GM19035 (cell line): ENCODE data around the gene RGPD6.
"Not testable (repeated sequence)": the region's sequence is repeated elsewhere in the genome, so short reads cannot be mapped to it uniquely, and the experiment has no call there.

ENCODE experiments used
- ATAC-seq: cut with Tn5 transposase; IDR thresholded peaks from one replicate; pipeline ENCODE4 v1.9.1; 2021; ENCODE audit not compliant: unreplicated experiment

RGPD6 gene

GRCh38 chr2:110481200-110481599 lies 95.8 kb downstream of the RGPD6 start:
- ATAC-seq = not testable (repeated sequence)

- ATAC-seq = not testable (repeated sequence)
These were observed 96.9 kb downstream of the RGPD6 start for GRCh38 chr2:110480084-110480483.

DNA sequence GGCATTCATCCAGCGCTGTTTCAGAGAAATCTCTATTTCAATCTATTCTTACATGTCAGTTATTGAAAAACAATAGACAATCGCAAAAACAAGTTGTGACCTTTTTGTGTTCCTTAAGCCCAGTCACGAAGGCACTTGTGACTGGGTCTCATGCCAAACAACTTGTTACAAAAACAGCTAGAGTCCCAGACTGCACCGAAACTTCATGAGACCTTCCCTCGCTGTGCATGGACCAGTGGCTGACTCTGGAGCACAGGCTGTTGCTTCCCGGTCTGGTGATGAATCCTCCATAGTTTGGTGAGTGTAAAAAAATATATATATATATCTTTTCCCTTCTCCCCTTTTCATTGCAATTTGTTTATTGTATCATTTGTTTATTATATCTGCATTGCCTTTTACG lies 99.7 kb downstream of the RGPD6 start:
- ATAC-seq = not testable (repeated sequence)

DNA sequence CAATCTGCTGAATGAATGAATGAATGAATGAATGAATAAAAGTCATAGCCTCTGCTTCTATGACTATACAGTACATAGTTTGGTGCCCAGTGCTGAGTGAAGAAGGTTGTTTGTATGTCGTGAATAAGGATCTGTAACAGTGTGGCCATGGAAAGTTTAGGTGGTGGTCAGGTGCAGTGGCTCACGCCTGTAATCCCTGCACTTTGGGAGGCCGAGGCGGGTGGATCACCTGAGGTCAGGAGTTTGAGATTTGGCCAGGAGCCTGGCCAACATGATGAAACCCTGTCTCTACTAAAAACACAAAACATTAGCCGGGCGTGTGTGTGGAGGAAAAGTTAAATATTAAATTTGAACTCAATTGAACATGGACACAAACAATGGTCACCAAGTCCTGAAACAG lies 100.1 kb downstream of the RGPD6 start:
- not testable (repeated sequence) for ATAC-seq

DNA sequence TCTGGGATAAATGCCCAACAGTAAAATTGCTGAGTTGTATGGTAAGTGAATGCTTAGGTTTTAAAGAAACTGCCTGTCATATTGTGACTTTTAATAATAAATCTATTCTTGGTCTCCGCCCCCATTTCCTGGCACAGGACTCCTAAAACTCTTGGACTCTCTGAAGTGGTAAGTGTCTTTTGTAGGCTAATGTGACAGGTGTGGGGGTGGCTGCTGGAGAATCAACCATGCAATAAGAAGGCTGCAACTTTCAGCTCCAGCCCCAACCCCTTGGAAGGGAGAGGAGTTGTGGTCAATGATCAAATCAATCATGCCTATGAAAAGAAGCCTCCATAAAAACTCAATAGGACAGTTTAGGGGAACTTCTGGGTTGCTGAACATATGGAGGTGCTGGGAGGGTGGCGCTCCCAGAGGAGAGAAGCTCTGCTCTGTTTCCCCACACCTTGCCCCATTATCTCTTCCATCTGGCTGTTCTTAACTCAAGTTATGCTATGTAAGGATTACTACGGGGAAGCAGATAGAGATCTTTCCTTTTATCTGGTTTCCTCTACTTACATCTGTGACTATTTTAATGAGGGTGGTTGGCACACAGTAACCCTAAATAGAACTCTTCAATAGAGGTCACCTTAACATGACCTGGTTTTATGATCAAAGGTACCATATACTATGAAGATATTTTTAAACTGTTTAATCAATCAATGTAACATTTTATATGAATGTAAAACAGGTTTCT lies 101.2 kb downstream of the RGPD6 start:
- not testable (repeated sequence) for ATAC-seq

DNA sequence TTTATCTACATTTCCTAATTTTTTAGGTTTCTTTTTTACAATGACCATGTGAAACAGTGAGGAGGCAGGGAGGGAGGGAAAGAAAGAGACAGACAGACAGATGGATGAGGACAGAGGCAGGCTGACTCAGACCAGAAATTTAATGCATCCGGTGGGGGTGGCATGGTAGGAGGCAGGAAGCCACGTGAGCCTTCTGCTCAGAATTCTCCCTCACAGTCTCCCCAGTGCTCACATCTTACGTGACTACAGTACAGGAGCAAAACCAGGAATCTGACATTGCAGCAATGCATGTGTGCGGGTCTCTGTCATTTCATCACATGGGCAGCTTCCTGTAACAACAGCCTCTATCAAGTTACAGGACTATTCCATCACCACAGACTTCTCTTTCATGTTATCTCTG lies 102.1 kb downstream of the RGPD6 start:
- ATAC-seq = peak; percentile 95

GRCh38 chr2:110473059-110473358 lies 104.0 kb downstream of the RGPD6 start:
- ATAC-seq = not testable (repeated sequence)

DNA sequence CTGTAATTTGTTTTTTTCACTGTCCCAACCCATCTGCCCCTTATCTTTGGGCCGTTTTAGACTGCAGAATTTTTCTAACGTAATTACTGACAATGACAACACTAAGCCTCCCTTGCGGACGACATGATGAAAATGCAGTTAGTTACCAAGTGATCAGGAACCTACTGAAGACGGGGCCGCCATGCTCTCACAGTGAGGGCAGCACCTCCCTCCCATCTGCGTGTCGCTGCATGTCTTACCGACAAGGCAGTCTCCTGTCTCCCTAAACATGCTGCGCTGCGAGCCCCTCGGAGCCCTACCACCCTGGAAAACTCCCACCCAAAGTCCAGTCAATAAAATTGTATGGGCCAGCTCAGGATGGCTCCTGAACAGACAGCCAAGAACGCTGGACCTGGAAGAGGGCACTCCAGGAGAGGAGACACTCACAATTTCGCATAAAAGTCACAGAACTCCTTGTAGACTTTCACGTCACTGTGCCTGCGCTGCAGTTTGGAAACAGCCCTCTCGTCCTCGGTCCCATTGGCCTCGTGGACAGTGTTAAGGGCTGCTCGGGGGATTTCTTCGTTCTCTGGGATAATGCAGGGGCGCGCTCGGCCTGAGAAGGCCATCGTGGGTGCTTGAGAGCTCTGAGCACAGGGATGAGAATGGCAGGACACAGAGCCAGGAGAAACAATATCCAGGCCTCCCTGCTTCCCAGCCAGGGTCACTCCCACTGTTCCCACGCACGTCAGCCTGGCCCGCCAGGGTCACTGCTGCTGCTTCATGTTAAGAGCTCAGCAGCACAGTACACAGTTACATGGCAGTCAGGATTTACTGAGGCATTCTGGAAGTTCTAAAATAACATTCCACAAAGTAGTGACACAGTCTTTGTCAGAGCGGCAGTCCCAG lies 104.6 kb downstream of the RGPD6 start, which contains the start of gene LIMS4:
Gene LIMS4, minus strand, starts transcription at position 646 of the 888 bp plus-strand sequence. Its CDS starts 38 bp downstream, at position 608.
- ATAC-seq = not testable (repeated sequence)

DNA sequence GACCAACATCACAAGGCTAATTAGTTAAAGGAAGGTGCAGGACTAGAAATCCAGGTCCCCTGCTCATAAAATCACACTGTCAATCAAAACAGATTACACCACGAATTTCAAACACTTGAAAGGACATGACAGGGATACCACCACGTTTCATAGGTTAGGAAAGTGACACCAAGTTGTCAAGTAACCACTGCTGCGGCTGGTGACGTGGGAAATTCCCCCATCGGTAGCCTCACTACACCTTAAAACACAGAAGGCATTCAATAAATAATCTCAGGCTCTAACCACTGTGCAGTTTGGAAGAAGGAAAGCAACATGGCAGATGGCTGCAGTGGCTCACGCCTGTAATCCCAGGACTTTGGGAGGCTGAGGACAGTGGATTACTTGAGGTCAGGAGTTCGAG lies 108.1 kb downstream of the RGPD6 start:
- ATAC-seq = not testable (repeated sequence)

- ATAC-seq = peak; percentile 83
These were observed 111.7 kb downstream of the RGPD6 start for GRCh38 chr2:110465312-110465711.
